M059J (cell line): ENCODE results near the gene AOC3. TPM values are rescaled to one million over a fixed set of nuclear protein-coding genes. Genes with fewer than 3 reads are reported as not detected.
"Not testable (repeated sequence)": the region's sequence is repeated elsewhere in the genome, so short reads cannot be mapped to it uniquely, and the experiment has no call there.

ENCODE experiments used
- DNase-seq: peaks from one replicate; pipeline ENCODE4 v3.0.0-alpha.2; 2012; ENCODE audit warnings: low read depth
- total RNA-seq: library from RNA; depleted of rRNA; stranded (reverse); fragments of >200 nt; shearing (Covaris generic); gene quantifications from 2 replicates; pipeline ENCODE4 v1.2.3, GENCODE V29; 2014

AOC3 gene
- total RNA-seq, 1 experiment from 2014 or later: 0.02 TPM

- no peak for DNase-seq
Observed at GRCh38 chr17:42866631-42867575, 15.9 kb downstream of the AOC3 start.

- not testable (repeated sequence) for DNase-seq
Observed at GRCh38 chr17:42867694-42868261, 16.8 kb downstream of the AOC3 start.

DNA sequence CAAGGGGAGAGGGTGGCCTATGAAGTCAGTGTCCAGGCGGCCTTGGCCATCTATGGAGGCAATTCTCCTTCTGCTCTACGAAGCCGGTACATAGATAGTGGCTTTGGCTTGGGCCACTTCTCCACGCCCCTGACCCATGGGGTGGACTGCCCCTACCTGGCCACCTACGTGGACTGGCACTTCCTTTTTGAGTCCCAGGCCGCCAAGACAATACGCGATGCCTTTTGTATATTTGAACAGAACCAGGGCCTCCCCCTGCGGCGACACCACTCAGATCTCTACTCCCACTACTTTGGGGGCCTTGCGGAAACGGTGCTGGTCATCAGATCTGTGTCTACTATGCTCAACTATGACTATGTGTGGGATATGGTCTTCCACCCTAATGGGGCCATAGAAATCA is 17.3 kb downstream of the AOC3 start:
- DNase-seq: no peak

- DNase-seq: no peak
Observed at GRCh38 chr17:42871647-42872046, 20.6 kb downstream of the AOC3 start.

DNA sequence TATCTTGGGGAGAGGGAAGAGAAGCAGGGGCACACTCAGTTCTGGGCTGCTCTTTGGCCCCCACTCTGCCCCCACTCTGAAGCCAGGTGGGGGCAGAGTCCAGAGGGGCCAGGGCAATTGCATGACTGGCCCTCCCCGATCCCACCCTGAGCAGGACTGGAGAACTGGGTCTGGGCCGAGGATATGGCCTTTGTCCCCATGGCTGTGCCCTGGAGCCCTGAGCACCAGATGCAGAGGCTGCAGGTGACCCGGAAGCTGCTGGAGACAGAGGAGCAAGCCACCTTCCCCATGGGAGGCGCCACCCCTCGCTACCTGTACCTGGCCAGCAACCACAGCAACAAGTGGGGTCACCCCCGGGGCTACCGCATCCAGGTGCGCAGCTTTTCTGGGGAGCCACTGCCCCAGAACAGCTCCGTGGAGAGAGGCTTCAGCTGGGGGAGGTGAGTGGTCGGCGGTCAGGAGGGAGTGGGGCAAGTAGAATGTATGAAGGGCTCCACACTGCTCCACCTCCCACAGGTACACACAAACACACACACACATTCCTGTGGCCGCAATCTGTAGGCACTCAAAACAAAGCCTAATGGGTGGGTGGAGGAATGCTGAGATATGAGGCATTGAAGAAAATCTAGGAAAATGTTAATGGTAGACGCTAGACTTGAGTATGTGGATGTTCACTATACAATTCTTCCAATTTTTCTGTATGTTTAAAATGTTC is 21.4 kb downstream of the AOC3 start:
- no peak for DNase-seq

DNA sequence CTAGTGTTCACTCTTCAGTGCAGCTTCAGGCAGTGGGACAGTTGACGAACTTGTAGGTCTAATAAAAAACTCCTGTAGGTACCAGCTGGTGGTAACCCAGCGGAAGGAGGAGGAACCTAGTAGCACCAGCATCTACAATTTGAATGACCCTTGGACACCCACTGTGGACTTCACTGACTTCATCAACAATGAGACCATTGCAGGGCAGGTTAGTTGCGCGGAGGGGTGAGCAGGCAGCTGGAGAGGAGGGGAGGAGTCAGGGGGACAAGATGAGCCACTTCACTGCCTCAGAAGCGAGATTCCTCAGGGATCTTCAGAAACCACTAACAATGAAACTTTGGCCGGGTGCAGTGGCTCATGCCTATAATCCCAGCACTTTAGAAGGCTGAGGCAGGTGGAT is 22.3 kb downstream of the AOC3 start:
- DNase-seq: no peak

GRCh38 chr17:42873932-42874695 is 23.1 kb downstream of the AOC3 start:
- DNase-seq: not testable (repeated sequence)

DNA sequence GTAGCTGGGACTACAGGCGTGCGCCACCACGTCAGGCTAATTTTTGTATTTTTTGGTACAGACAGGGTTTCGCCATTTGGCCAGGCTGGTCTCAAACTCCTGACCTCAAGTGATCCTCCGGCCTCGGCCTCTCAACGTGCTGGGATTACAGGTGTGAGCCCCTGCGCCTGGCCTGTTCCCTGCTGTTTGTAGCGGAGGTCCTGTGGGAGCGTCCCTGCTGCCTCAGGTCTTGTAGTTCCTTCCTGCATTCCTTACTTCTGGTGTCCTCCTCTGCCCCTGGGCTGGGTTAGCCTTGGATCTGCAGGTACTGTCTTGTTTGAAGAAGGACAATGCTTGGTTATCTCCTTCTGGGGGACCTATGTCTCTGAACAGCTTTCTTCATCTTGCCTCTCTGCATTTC is 26.0 kb downstream of the AOC3 start:
- DNase-seq: no peak

DNA sequence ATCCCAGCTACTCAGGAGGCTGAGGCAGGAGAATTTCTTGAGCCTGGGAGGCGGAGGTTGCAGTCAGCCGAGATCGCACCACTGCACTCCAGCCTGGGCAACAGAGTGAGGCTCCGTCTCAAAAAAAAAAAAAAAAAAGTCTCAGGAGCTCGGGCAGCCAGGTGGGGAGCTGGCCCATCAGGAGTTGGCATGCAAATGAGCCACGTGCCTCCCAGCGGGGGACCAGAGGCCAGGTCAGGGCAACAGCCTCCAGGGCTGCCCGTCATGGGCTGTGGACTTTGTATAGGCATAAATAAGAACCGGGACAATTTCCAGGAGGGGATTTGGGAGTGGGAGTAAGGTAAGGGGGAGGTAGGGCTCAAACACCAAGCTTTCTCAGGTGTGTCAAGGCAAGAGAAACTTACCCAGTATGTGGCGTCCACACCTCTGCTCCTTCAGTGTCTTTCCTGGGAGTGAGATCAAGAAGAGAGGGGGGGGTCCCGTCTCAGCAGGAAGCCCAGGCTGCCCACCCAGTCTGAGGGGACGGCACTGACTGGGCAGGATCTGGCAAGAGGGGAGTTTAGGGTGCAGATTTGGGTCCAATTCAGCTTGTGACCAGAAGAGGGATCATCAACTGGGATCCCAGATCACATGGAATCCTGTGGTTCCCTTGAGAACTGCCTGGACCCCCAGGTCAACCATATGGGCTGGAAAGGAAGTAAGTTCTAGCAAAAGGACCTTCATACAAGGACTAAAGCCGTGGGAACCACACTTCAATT is 27.3 kb downstream of the AOC3 start:
- DNase-seq: no peak

- no peak for DNase-seq
Observed at GRCh38 chr17:42878924-42879595, 28.1 kb downstream of the AOC3 start.

- peak; percentile 22 for DNase-seq
Observed at GRCh38 chr17:42879596-42879985, 28.6 kb downstream of the AOC3 start.

- DNase-seq: no peak
Observed at GRCh38 chr17:42880776-42881310, 29.8 kb downstream of the AOC3 start.

DNA sequence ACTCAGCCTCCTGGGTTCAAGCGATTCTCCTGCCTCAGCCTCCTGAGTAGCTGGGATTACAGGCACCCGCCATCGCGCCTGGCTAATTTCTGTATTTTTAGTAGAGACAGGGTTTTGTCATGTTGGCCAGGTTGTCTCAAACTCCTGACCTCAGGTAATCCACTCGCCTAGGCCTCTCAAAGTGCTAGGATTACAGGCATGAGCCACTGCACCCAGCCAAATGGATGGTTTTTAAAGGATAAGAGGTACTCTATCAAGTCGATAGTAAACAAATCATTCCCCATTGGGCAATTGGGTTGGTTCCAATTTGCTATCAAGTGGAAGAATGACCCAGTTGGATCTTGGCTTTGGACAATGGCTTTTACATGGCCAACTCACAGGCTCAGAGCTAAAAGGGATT is 30.7 kb downstream of the AOC3 start:
- not testable (repeated sequence) for DNase-seq

- no peak for DNase-seq
Observed at GRCh38 chr17:42882166-42882565, 31.2 kb downstream of the AOC3 start.

DNA sequence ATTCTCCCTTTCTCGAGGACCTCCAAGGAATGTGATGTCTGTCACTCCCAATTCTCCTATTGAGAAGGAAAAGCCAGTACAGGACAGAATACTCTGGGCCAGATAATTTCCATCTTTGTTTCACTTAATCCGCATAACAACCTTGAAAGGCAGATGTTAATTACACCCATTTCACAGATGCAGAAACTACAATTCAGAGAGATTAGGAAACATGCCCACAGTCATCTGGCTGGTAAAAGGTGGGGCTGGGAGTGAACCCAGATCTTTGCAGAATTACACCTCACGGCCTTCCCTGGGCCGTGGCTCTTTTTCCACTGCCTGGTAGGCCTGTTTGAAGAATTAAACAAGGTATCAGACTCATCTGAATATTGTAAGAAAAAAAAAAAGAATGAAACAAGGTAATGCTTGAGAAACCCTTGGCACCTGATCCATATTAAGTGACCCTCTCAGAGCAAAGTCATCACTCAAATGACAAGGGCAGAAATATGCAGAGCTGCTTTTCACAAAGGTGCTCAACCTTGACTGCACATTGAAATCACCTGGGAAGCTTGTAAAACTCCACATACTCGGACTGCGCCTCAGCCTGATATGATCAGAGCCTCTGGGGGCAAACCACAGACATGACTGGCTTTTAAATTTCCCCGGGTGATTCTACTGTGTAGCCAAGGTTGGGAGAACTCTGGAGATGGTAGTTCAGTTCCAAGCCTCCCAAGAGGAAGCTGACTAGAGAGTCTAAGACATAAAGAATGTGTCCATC is 33.0 kb downstream of the AOC3 start:
- DNase-seq: peak; percentile 54

DNA sequence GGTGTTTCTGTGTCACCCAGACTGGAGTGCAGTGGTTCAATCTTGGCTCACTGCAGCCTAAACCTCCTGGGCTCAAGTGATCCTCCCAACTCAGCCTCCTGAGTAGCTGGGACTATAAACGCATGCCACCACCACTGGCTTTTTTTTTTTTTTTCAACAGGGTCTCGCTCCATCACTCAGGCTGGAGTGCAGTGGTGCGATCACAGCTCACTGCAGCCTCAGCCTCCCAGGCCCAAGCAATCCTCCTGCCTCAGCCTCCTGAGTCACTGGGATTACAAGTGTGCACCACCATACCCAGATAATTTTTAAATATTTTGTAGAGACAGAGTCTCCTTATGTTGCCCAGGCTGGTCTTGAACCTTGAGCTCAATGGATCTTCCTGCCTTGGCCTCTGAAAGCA is 34.8 kb downstream of the AOC3 start:
- DNase-seq: not testable (repeated sequence)

DNA sequence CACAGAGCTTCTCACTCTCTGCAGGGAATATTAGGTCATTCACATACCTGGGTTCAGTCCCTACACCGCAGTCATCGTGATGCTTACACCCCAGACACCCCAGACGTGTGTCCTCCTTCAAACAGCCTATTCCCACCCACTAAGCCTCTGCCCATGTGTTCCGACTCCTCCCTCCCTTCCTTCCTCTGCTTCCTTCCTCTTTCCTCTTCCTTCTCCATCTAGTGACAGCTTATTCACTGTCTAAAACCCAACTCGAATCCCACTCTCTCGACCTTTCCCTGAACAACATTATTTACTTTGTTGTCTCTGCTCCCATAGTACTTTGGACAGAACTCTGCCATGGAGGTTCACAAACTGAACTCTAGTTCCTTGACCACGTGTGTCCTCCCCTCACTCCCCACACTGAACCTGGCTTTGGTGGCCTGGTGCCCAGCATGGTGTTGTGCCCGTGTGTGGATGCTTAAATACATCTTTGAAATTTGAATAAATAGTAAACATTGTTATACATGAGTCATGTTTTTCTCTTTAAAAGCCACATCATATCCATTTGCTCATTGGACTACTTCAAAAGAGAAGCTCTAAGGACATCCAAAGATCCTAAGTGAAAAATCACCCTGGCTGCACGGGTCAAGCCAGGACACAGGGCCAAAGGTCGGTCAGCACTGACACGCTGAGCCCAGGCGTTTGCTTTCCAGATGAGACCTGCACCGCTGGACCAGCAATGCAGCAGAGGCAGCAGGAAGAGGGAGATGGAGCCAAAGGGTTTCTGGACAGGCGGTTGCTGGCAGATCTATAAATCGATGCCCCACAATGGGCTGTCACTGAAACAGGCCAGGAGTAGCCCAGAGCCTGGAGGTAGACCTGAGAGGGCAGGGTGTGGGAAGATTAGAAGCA is 35.5 kb downstream of the AOC3 start:
- no peak for DNase-seq

GRCh38 chr17:42889809-42890208 is 38.8 kb downstream of the AOC3 start:
- no peak for DNase-seq
